ENCODE data around the gene FNDC3B.

FNDC3B gene

GRCh38 chr3:172101107-172101506 is 61.7 kb downstream of the FNDC3B start:
- no peak for DNase-seq (ENCODE audit: low read depth)
- no peak for TF ChIP-seq CTCF (IDR thresholded peaks at IDR 0.05; ENCODE audit: low read length, missing control alignments)
- H3K4me3 ChIP-seq (replicated peaks; ENCODE audit: low read depth, low read length) = no peak overlapping the region

- no peak for TF ChIP-seq CTCF (IDR thresholded peaks at IDR 0.05; ENCODE audit: low read length, missing control alignments)
- H3K4me3 ChIP-seq (replicated peaks; ENCODE audit: low read depth, low read length) = no peak overlapping the region
- no peak for DNase-seq (ENCODE audit: low read depth)
These were observed 62.9 kb downstream of the FNDC3B start for GRCh38 chr3:172102123-172102882.

GRCh38 chr3:172102883-172103310 is 63.5 kb downstream of the FNDC3B start:
- no peak for TF ChIP-seq CTCF (IDR thresholded peaks at IDR 0.05; ENCODE audit: low read length, missing control alignments)
- no peak for DNase-seq (ENCODE audit: low read depth)
- H3K4me3 ChIP-seq (replicated peaks; ENCODE audit: low read depth, low read length) = no peak overlapping the region

GRCh38 chr3:172103724-172104123 is 64.3 kb downstream of the FNDC3B start:
- peak; percentile 73 for DNase-seq (ENCODE audit: low read depth)
- H3K4me3 ChIP-seq (replicated peaks; ENCODE audit: low read depth, low read length) = no peak overlapping the region
- no peak for TF ChIP-seq CTCF (IDR thresholded peaks at IDR 0.05; ENCODE audit: low read length, missing control alignments)

- no peak overlapping the region for H3K4me3 ChIP-seq (replicated peaks; ENCODE audit: low read depth, low read length)
- peak; percentile 57 for DNase-seq (ENCODE audit: low read depth)
These were observed 65.2 kb downstream of the FNDC3B start for GRCh38 chr3:172104471-172105072.

GRCh38 chr3:172106037-172106954 is 66.9 kb downstream of the FNDC3B start:
- no peak for TF ChIP-seq CTCF (IDR thresholded peaks at IDR 0.05; ENCODE audit: low read length, missing control alignments)
- no peak overlapping the region for H3K4me3 ChIP-seq (replicated peaks; ENCODE audit: low read depth, low read length)
- no peak for DNase-seq (ENCODE audit: low read depth)

More at GRCh38 chr3:172104471-172105072, 65.2 kb downstream of the FNDC3B start:
- TF ChIP-seq CTCF (IDR thresholded peaks at IDR 0.05; ENCODE audit: low read length, missing control alignments) = no peak
